Panc1 (cell line): ENCODE data around the gene VASP.

Experiments
- CTCF ChIP-seq: fragments of 450-650 bp; IDR thresholded peaks from 2 replicates; pipeline ENCODE4 v1.5.1; 2017; ENCODE audit warnings: mild to moderate bottlenecking
- POLR2AphosphoS5 ChIP-seq: IDR thresholded peaks from 2 replicates; pipeline ENCODE4 v1.6.1; 2012; ENCODE audit warnings: mild to moderate bottlenecking, low read depth, low read length, moderate library complexity

GRCh38 chr19:45464274-45464673 is 43.0 kb upstream of the VASP start:
- TF ChIP-seq CTCF (no peak), POLR2AphosphoS5 (no peak)
